Endothelial cell of umbilical vein (primary cell): Measurements from ENCODE around the gene KCNIP1. TPM values are rescaled to one million over a fixed set of nuclear protein-coding genes. Genes with fewer than 3 reads are reported as not detected.

ENCODE experiments used
- BruUV-seq: library from RNA; stranded (reverse); fragments of 400-500 nt; replicated peaks from 2 replicates; lab custom pipeline; 2021; lab: Mats Ljungman, UMichigan
- CTCF ChIA-PET: fragments of 300-600, 350-600 bp; sonication (Branson Sonifier 250); formaldehyde crosslinking; loops from one replicate; lab custom pipeline; 2021; ENCODE audit warnings: antibody characterized with exemption, inconsistent platforms; lab: Charles Lee
- POLR2A ChIA-PET: fragments of 300-600, 350-600 bp; sonication (Branson Sonifier 250); formaldehyde crosslinking; loops from one replicate; lab custom pipeline; 2021; ENCODE audit warnings: antibody characterized with exemption, inconsistent platforms; lab: Charles Lee
- DNase-seq: peaks from one replicate; pipeline ENCODE4 v3.0.0-alpha.2; 2011; ENCODE audit warnings: low read depth, low spot score
- FAIRE-seq: peaks from 2 replicates; lab custom pipeline; 2011; peaks lifted over from hg19 to GRCh38; lab: Jason Lieb, UNC
- H2AFZ ChIP-seq: 2 replicates; pipeline ENCODE4 v1.6.0; 2012; ENCODE audit warnings: low read depth, low read length, control low read depth, inconsistent platforms
- H3K27ac ChIP-seq: 2 replicates; pipeline ENCODE4 v1.5.1; 2011; ENCODE audit warnings: low read depth, mild to moderate bottlenecking, control low read depth, low read length, moderate library complexity; ENCODE audit not compliant: insufficient read depth
- H3K27me3 ChIP-seq, 2 experiments: 2 replicates each; pipeline versions ENCODE4 v1.6.0 to v1.6.1; 2011; ENCODE audit warnings: low read length in 2 of 2, mixed read lengths in 1 of 2; ENCODE audit not compliant: control insufficient read depth in 2 of 2, insufficient read depth in 2 of 2
- H3K36me3 ChIP-seq, 2 experiments: 2 replicates in 1 of 2; 3 replicates in 1 of 2; pipeline ENCODE4 v1.5.1; 2011; ENCODE audit warnings: low read length in 2 of 2, mild to moderate bottlenecking in 1 of 2, moderate library complexity in 1 of 2; ENCODE audit not compliant: control insufficient read depth in 2 of 2, insufficient read depth in 2 of 2; ENCODE audit errors: extremely low read depth in 1 of 2
- H3K4me1 ChIP-seq: 3 replicates; pipeline ENCODE4 v1.5.1; 2011; ENCODE audit warnings: mild to moderate bottlenecking, low read length; ENCODE audit not compliant: control insufficient read depth, insufficient read depth; ENCODE audit errors: extremely low read depth
- H3K4me2 ChIP-seq: 2 replicates; pipeline ENCODE4 v1.6.1; 2011; ENCODE audit warnings: low read length, control low read depth, mixed read lengths; ENCODE audit not compliant: insufficient read depth
- H3K4me3 ChIP-seq, 3 experiments: fragments of 200-600 bp in 1 of 3; sonication (generic), shearing (Covaris generic) in 1 of 3; replicated peaks in 1 of 3; 2 replicates each; pipeline ENCODE4 v1.5.1; 2011 to 2016; ENCODE audit warnings: control low read depth in 3 of 3, low read length in 3 of 3, mild to moderate bottlenecking in 2 of 3, inconsistent platforms in 1 of 3, low read depth in 1 of 3, moderate library complexity in 1 of 3; ENCODE audit not compliant: insufficient read depth in 1 of 3
- H3K79me2 ChIP-seq: 2 replicates; pipeline ENCODE4 v1.6.0; 2012; ENCODE audit warnings: low read length, inconsistent platforms; ENCODE audit not compliant: control insufficient read depth, insufficient read depth
- H3K9ac ChIP-seq: replicated peaks from 2 replicates; pipeline ENCODE3; 2011; ENCODE audit warnings: low read length, control low read depth; ENCODE audit not compliant: insufficient read depth; ENCODE audit errors: extremely low read depth
- H3K9me1 ChIP-seq: replicated peaks from 3 replicates; pipeline ENCODE4 v1.6.0; 2011; ENCODE audit warnings: mild to moderate bottlenecking, low read length; ENCODE audit not compliant: control insufficient read depth, insufficient read depth; ENCODE audit errors: extremely low read depth
- H3K9me3 ChIP-seq: replicated peaks from 2 replicates; pipeline ENCODE4 v1.5.1; 2012; ENCODE audit warnings: low read length, inconsistent platforms; ENCODE audit not compliant: control insufficient read depth, insufficient read depth
- H4K20me1 ChIP-seq: replicated peaks from 2 replicates; pipeline ENCODE3; 2011; ENCODE audit warnings: mild to moderate bottlenecking, low read length; ENCODE audit not compliant: control insufficient read depth, insufficient read depth; ENCODE audit errors: extremely low read depth
- CTCF ChIP-seq, 2 donors: IDR thresholded peaks; 1 replicate in 1 of 2; 2 replicates in 1 of 2; pipeline ENCODE4 v1.5.1; 2011; ENCODE audit warnings: low read length in 2 of 2, mild to moderate bottlenecking in 2 of 2, moderate library complexity in 2 of 2, control low read depth in 1 of 2, inconsistent platforms in 1 of 2, low read depth in 1 of 2; ENCODE audit not compliant: insufficient read depth in 1 of 2; ENCODE audit errors: extremely low read depth in 1 of 2
- FOS ChIP-seq: IDR thresholded peaks from 2 replicates; pipeline ENCODE4 v1.6.1; 2011; ENCODE audit warnings: mild to moderate bottlenecking, low read length, moderate library complexity, borderline replicate concordance; ENCODE audit not compliant: insufficient read depth
- JUN ChIP-seq: IDR thresholded peaks from 2 replicates; pipeline ENCODE4 v1.6.1; 2011; ENCODE audit warnings: borderline replicate concordance, low read depth; ENCODE audit not compliant: insufficient read length, insufficient read depth
- POLR2A ChIP-seq: IDR thresholded peaks from 2 replicates; pipeline ENCODE4 v1.6.1; 2012; ENCODE audit warnings: low read depth, mild to moderate bottlenecking, control low read depth, low read length
- POLR2AphosphoS5 ChIP-seq: IDR thresholded peaks from 2 replicates; pipeline ENCODE4 v1.6.1; 2012; ENCODE audit warnings: low read depth, mild to moderate bottlenecking, control low read depth, low read length, moderate library complexity; ENCODE audit not compliant: insufficient read depth
- dilution Hi-C: fragments of 300-500 bp; cut with MboI; formaldehyde crosslinking; loops from one replicate; pipeline ENCODE4 v1.15.0; 2019; ENCODE audit warnings: low sequenced_read_pairs; ENCODE audit not compliant: extremely low pct_ligation_motif_present
- intact Hi-C: fragments of 100-400 bp; cut with micrococcal nuclease; formaldehyde crosslinking; loops from one replicate; pipeline ENCODE4 v1.10.0; 2022
- polyA plus RNA-seq, 4 experiments: library from polyadenylated mRNA; depleted of rRNA in 3 of 4; stranded (reverse) in 3 of 4; unstranded in 1 of 4; fragments of >200 nt; gene quantifications; 2 replicates each; pipeline versions ENCODE4 v1.2.1 to v1.2.3, GENCODE V29; 2011 to 2012; ENCODE audit warnings: missing spikeins in 1 of 4
- total RNA-seq: library from RNA; stranded (reverse); gene quantifications from 2 replicates; pipeline ENCODE4 v1.2.3, GENCODE V29; 2021

Gene KCNIP1
- total and polyA plus RNA-seq, 2 donors (not counting 3 experiments of a cell fraction or from before 2014, with no cell fraction given) = 0.15 TPM; not detected in 1

- peaks cover 0 to under 1% of the 10 kb centered on the region in 2 experiments for H3K27me3 ChIP-seq
- H3K36me3 ChIP-seq = no peaks in the 10 kb centered on the region
- no peak for FAIRE-seq
- no TSS peak for BruUV-seq
- no peak overlapping the region for H3K4me3 ChIP-seq
- H2AFZ ChIP-seq = no peak overlapping the region
- no peak overlapping the region for H3K4me2 ChIP-seq
- H3K9me1 ChIP-seq = no peaks in the 10 kb centered on the region
- H4K20me1 ChIP-seq = no peaks in the 10 kb centered on the region
- no peaks in the 10 kb centered on the region for H3K79me2 ChIP-seq
- no peak overlapping the region for H3K27ac ChIP-seq
- ChIA-PET POLR2A (no interaction called here), CTCF (interaction anchor here (1.0 kb wide), 1 partner anchor 74 kb away, joined by 3 read pairs; no protein-coding TSS in a partner anchor)
- no peak for DNase-seq
- no peaks in the 10 kb centered on the region for H3K9me3 ChIP-seq
- no peak overlapping the region for H3K9ac ChIP-seq
- dilution Hi-C loops = no loop called here
- no peaks in the 10 kb centered on the region for H3K4me1 ChIP-seq
- no peak for TF ChIP-seq POLR2AphosphoS5
- no peak for TF ChIP-seq CTCF (IDR thresholded peaks at IDR 0.05; ENCODE audit: extremely low read depth in 1 of 2, insufficient read depth in 1 of 2, low read depth in 1 of 2, low read length in 2 of 2)
- no peak for TF ChIP-seq POLR2A
- TF ChIP-seq FOS = no peak
- no peak for TF ChIP-seq JUN
- intact Hi-C loops = no loop called here
Observed at GRCh38 chr5:170738840-170739239, 235.0 kb downstream of the KCNIP1 start.

DNA sequence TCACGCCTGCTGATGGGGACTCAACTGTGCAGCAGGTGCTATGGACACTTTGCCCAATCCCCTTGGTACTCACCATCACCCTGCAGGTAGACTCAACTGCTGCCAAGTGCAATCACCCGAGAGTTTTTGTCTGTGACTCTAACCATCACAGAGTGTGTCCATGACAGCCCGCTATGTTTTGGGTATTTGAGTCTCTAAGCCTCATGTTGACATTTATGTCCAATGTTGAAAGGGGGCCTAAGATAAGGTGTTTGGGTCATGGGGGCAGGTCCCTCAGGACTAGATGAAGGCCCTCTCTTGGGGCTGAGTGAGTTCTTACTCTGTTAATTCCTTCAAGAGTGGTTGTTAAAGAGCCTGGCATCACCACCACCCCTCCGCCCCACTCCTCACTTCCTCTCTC lies 235.6 kb downstream of the KCNIP1 start:
- no peak overlapping the region for H3K9ac ChIP-seq
- TF ChIP-seq FOS = no peak
- TF ChIP-seq JUN = no peak
- no peak overlapping the region for H3K4me3 ChIP-seq
- CTCF ChIA-PET = interaction anchor here (1.5 to 13.5 kb wide), 2 partner anchors 11 to 50 kb away, joined by 6 to 452 read pairs; partner anchors contain the start of gene GABRP
- no peaks in the 10 kb centered on the region for H3K36me3 ChIP-seq
- no peak overlapping the region for H3K4me2 ChIP-seq
- no peaks in the 10 kb centered on the region for H3K79me2 ChIP-seq
- intact Hi-C loops (no loop called here), dilution Hi-C loops (no loop called here)
- DNase-seq = no peak
- no peak for FAIRE-seq
- no peaks in the 10 kb centered on the region for H3K9me1 ChIP-seq
- no peak overlapping the region for H3K27ac ChIP-seq
- no peaks in the 10 kb centered on the region for H3K9me3 ChIP-seq
- H2AFZ ChIP-seq = no peak overlapping the region
- peaks cover 6% of the 10 kb centered on the region for H3K4me1 ChIP-seq
- POLR2A ChIA-PET = no interaction called here
- no peaks in the 10 kb centered on the region for H3K27me3 ChIP-seq
- no TSS peak for BruUV-seq
- H4K20me1 ChIP-seq = no peaks in the 10 kb centered on the region
